AG09309 (cell line): ENCODE data around the gene FGF11.

Experiments
- DNase-seq: peaks from one replicate; pipeline ENCODE4 v3.0.0-alpha.2; 2010; ENCODE audit warnings: low read depth
- H3K4me3 ChIP-seq: 2 replicates; pipeline ENCODE4 v1.5.1; 2011; ENCODE audit warnings: mild to moderate bottlenecking, low read depth, low read length, moderate library complexity; ENCODE audit not compliant: control insufficient read depth
- TF ChIP-seq, protein P1 (sequence below): IDR thresholded peaks from 2 replicates; pipeline ENCODE4 v1.5.1; 2011; ENCODE audit warnings: mild to moderate bottlenecking, low read depth, low read length, inconsistent platforms; ENCODE audit not compliant: insufficient read depth, control insufficient read depth; ENCODE audit errors: missing control alignments

The FGF11 gene

GRCh38 chr17:7423679-7424078 lies 15.6 kb upstream of the FGF11 start:
- no peak overlapping the region for H3K4me3 ChIP-seq
- TF ChIP-seq, protein P1, sequence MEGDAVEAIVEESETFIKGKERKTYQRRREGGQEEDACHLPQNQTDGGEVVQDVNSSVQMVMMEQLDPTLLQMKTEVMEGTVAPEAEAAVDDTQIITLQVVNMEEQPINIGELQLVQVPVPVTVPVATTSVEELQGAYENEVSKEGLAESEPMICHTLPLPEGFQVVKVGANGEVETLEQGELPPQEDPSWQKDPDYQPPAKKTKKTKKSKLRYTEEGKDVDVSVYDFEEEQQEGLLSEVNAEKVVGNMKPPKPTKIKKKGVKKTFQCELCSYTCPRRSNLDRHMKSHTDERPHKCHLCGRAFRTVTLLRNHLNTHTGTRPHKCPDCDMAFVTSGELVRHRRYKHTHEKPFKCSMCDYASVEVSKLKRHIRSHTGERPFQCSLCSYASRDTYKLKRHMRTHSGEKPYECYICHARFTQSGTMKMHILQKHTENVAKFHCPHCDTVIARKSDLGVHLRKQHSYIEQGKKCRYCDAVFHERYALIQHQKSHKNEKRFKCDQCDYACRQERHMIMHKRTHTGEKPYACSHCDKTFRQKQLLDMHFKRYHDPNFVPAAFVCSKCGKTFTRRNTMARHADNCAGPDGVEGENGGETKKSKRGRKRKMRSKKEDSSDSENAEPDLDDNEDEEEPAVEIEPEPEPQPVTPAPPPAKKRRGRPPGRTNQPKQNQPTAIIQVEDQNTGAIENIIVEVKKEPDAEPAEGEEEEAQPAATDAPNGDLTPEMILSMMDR = no peak
- no peak for DNase-seq

GRCh38 chr17:7425316-7425715 lies 14.0 kb upstream of the FGF11 start, which contains the start of gene SPEM2:
Gene SPEM2, plus strand, starts transcription at chr17:7425616. Its CDS starts 73 bp downstream, at chr17:7425689.
- no peak within 1 kb of the TSS for H3K4me3 ChIP-seq
- TF ChIP-seq, protein P1 = no peak
- no peak for DNase-seq

DNA sequence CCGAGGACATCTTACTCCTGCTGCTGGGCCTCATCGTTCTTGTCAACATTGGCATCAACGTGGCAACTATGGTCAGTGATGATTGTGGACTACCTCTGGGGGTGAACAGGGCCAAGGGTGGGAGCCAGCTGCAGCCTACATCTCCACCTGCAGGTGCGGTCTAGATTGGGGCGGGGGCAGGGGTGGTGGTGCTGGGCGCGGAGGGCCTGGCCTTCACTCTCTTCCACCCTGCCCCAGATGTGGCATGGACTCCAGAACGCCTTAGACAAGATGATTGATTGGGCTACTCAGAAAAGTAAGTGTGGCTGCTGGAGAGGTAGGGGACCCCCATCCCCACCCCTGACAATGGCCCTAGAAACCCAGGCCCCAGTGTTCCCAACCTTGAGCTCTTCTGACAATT lies 13.6 kb upstream of the FGF11 start:
- H3K4me3 ChIP-seq = no peak overlapping the region
- no peak for DNase-seq
- TF ChIP-seq, protein P1 = no peak

DNA sequence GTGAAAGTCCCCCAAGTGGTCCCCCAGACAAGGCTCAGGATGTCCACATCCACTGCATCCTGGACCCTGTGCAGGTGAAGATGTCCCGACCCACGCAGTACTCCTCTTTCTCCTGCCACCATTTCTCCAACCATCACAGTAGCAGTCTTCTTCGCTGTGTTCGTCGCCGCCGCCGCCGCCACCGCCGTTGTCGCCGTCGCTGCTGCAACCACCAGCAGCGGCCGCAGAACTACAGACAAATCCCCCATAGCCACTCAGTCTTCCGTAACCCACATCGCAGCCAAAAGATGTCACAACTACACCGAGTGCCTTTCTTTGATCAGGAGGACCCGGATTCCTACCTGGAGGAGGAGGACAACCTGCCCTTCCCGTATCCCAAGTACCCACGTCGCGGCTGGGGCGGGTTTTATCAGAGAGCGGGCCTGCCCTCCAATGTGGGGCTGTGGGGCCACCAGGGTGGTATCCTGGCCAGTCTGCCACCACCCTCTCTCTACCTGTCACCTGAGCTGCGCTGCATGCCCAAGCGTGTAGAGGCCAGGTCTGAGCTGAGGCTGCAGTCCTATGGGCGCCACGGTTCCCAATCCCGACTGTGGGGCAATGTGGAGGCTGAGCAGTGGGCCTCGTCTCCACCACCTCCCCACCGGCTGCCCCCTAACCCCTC lies 13.0 kb upstream of the FGF11 start:
- H3K4me3 ChIP-seq = no peak overlapping the region
- no peak for DNase-seq
- TF ChIP-seq, protein P1 = no peak

- TF ChIP-seq, protein P1 = no peak
- DNase-seq = no peak
- H3K4me3 ChIP-seq = no peak overlapping the region
Observed at GRCh38 chr17:7426896-7427489, 12.3 kb upstream of the FGF11 start.

GRCh38 chr17:7427549-7427948 lies 11.8 kb upstream of the FGF11 start:
- DNase-seq = no peak
- no peak overlapping the region for H3K4me3 ChIP-seq
- TF ChIP-seq, protein P1 = no peak

DNA sequence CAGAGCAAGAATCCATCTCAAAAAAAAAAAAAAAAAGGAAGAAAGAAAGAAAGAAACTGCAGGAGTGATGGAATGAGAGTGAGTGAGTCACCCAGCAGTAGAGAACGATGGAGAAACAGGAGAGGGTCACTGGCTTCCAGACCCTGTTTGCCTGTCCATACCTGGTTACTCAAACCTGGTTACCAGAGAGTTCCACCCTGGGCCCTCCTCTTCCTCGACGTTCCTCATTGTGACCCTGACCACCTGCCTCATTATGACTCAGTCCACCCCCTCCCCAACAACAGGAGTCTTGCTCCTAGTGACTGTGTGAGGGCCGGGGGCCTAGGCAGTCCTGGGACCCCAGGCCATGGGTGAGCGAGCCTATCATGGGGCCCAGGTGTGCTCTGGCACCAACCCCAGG lies 10.8 kb upstream of the FGF11 start, which contains the start of gene SPEM3:
SPEM3 (plus strand) TSS at position 301 of the 400 bp plus-strand sequence; CDS start at position 347, 46 bp downstream.
- no peak for DNase-seq
- H3K4me3 ChIP-seq = no peak within 1 kb of the TSS
- TF ChIP-seq, protein P1 = no peak
